ENCODE measurements around the gene NLRC3.
A peak's percentile ranks its signal among the peaks of the same experiment; 100 is the strongest.
"Not testable (repeated sequence)": the region's sequence is repeated elsewhere in the genome, so short reads cannot be mapped to it uniquely, and the experiment has no call there.

Gene NLRC3

GRCh38 chr16:3515897-3516296, 61.3 kb downstream of the NLRC3 start:
- DNase-seq (ENCODE audit: low read depth in 2 of 2, low spot score in 1 of 2), result no peak

GRCh38 chr16:3514621-3515020, 62.6 kb downstream of the NLRC3 start:
- no peak for DNase-seq (ENCODE audit: low read depth in 2 of 2, low spot score in 1 of 2)

GRCh38 chr16:3513892-3514583, 63.2 kb downstream of the NLRC3 start:
- no peak for DNase-seq (ENCODE audit: low read depth in 2 of 2, low spot score in 1 of 2)

GRCh38 chr16:3511286-3512180, 65.7 kb downstream of the NLRC3 start:
- DNase-seq (ENCODE audit: low read depth in 2 of 2, low spot score in 1 of 2), result no peak

- DNase-seq (ENCODE audit: low read depth in 2 of 2, low spot score in 1 of 2), result no peak
These were observed 66.8 kb downstream of the NLRC3 start for GRCh38 chr16:3510416-3510815.

- peak in 1 of 2 donors; percentile 20 for DNase-seq (ENCODE audit: low read depth in 2 of 2, low spot score in 1 of 2)
These were observed 67.7 kb downstream of the NLRC3 start for GRCh38 chr16:3509470-3509928.

GRCh38 chr16:3508736-3509135, 68.5 kb downstream of the NLRC3 start:
- DNase-seq (ENCODE audit: low read depth in 2 of 2, low spot score in 1 of 2), result no peak

- peak in 1 of 2 donors; percentile 35 for DNase-seq (ENCODE audit: low read depth in 2 of 2, low spot score in 1 of 2)
These were observed 73.7 kb downstream of the NLRC3 start for GRCh38 chr16:3503523-3503922.

GRCh38 chr16:3501783-3502400, 75.3 kb downstream of the NLRC3 start:
- no peak for DNase-seq (ENCODE audit: low read depth in 2 of 2, low spot score in 1 of 2)

GRCh38 chr16:3501412-3501761, 75.8 kb downstream of the NLRC3 start:
- not testable (repeated sequence) for DNase-seq (ENCODE audit: low read depth in 2 of 2, low spot score in 1 of 2)

- DNase-seq (ENCODE audit: low read depth in 2 of 2, low spot score in 1 of 2), result no peak
These were observed 78.2 kb downstream of the NLRC3 start for GRCh38 chr16:3498988-3499387.

- DNase-seq (ENCODE audit: low read depth in 2 of 2, low spot score in 1 of 2), result no peak
These were observed 79.4 kb downstream of the NLRC3 start for GRCh38 chr16:3497771-3498170.

GRCh38 chr16:3496386-3496785, 80.8 kb downstream of the NLRC3 start:
- no peak for DNase-seq (ENCODE audit: low read depth in 2 of 2, low spot score in 1 of 2)

GRCh38 chr16:3495176-3495575, 82.0 kb downstream of the NLRC3 start, which contains the start of gene C16orf90:
TSS of gene C16orf90 (minus strand) at chr16:3495489. CDS start at chr16:3495421, 68 bp downstream.
- DNase-seq (ENCODE audit: low read depth in 2 of 2, low spot score in 1 of 2), result no peak

- no peak for DNase-seq (ENCODE audit: low read depth in 2 of 2, low spot score in 1 of 2)
These were observed 82.7 kb downstream of the NLRC3 start for GRCh38 chr16:3494386-3494973.

- no peak for DNase-seq (ENCODE audit: low read depth in 2 of 2, low spot score in 1 of 2)
These were observed 84.8 kb downstream of the NLRC3 start for GRCh38 chr16:3492356-3492755.

GRCh38 chr16:3490911-3491629, 86.1 kb downstream of the NLRC3 start:
- DNase-seq (ENCODE audit: low read depth in 2 of 2, low spot score in 1 of 2), result no peak
